GM19455 (cell line): ENCODE data around the gene VSNL1.

Source experiments
- ATAC-seq: cut with Tn5 transposase; IDR thresholded peaks from one replicate; pipeline ENCODE4 v1.9.1; 2021; ENCODE audit not compliant: unreplicated experiment

The VSNL1 gene

DNA sequence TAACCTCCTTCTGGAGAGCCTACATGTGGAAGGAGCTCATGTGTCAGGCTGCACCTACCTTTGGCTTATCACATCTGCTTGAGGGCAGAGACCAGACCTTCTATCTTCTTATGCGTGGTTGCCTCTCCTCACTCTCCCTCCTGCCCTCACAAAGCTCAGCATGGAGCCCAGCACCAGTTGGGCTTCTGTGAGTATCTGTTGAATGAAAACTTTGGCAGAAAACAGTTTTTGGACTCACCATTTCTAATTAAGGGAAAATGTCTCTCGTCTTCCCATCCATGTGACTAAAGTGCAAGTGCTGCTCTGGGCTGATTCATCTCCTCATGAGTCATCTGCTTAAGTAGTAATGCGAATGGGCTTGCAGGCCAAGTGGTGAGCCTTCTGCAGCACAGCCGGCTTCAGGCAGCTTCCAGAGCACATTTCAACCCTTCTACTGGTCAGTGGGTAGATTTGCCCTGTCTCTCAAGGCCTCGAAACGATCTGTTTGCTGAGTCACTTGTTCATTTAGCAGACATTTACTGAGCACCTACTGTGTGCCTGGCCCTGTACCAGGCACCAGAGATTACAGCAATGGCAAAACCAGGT lies 102.6 kb downstream of the VSNL1 start:
- ATAC-seq, result no peak

DNA sequence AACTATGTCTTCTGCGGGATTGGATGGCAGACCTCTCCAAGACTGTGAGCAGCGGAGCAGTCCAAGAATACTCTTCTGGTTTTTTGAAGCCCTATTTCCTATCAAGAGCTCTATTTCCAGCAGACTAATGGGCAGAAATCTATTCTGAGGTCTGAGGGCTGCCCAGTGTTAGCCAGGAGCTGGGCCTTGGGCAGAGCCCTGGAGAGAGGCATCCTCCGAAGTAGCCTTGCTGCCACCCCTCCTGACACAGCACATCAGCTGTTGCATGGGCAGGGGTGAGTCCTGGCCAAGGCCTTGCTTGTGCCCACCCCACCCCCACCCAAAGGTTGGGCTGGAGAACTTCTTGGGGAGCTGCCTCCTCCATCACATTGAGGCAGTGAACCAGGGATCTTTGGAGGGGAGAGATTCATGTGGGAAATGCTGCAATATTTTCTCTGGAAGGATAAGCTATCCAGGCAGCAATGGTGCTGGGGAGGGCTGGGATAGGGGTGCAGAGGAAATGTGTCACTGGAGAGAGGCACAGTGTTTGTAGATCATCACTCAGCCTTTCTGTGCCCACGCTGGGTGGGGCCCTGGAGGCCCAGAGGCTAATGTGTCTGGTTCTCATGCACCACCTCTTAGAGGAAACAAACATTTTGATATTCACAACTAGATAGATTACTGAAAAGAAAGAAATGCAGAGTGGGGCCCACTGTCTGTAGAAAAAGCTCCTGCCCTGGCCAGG lies 104.7 kb downstream of the VSNL1 start:
- no peak for ATAC-seq

DNA sequence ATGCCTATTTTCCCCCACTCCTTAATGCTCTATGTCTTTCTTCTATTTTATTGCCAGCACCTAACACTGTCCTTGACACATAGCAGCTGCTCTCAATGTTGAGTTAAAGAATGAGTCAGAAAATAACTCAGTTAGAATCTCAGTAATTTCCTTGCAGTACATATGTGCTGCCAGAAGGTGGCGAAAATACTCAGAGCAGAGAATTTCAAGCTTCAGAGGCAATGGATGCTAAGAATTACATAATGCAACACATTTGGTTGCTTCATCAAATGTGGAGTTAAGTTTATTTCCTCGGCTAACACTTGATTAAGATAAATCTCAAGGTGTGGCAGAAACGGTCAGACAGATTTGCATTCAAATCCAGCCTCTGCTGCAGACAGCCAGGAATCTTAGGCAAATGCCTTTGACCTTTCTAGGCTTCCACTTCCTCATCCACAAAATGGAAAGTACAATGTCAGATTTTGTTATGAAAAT lies 105.6 kb downstream of the VSNL1 start:
- ATAC-seq, result peak; percentile 90

DNA sequence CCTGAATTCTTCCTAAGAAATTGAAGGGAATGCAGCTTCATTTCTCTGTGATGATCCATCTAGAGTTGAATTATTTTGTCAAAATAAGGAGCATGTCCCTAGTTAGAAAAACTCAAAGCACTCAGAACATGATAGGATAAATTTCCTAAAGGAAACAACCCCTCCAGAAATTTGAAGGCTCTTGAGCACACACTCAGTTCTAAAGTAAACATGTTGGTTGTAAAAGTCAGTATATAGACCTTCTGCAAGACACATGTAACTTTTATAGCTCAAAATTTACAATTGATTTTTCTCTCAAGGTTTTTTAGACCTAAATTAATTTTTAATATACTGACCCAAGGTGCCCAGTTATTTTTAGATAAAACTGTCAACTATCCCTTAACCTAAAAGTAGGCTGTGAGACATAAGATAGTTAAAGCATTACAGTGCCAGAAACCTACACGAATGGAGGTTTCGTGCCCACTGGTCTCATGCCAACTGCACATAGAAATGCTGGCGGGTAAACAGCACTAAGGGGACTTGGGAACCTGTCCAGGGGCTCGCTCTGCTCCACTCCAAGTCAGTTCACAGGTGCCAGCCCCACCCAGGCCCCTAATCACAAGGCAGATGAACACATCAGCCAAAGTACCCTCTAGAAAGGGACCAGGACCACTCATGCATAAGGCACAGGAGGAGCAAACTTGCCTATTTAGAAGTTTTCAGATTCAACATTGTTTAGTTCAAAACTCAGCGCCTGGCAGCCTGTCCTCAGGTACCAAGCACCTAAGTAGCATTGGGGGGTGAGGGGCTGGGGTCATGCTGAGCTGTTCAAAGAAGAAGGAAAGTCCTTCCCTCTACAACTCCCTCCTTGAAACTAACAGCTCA lies 106.6 kb downstream of the VSNL1 start:
- ATAC-seq, result no peak

DNA sequence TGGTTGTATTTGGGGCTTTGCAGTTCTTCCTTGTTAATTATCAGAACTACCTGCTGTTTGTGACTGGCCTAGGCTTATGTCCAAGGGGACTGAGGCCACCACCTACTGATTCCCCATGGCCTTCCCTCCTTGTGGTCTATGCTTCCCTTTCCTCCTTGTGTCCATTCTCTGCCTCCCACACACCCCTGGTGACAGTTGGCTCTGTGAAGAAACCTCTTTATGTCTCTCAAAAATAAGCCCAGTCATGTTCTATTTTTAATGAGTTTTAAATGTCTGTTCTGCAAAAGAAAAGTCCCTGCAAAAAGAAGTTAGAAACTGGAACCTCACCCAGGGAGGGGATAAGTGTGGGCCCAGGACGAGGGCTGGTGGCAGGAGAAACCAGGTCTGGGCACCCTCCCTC lies 108.1 kb downstream of the VSNL1 start:
- ATAC-seq, result no peak

DNA sequence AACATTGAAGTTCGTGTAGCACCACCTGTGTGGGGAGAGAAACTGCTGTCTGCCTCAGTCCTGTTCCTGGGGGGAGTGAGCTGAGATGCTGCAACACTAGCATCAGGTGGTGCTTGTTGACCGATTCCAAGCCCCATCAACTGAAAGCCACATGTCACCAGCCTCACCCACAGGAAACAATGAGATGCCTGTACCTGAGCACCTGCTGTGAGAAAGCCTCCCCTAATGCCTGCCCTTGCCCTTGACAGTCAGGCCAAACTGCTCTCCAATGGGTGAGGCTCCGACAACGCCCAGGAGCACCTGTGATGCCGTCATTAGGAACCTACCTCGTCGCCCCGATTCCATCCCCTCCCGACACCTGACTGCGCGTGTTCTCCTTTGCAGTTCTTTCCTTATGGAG lies 108.5 kb downstream of the VSNL1 start:
- no peak for ATAC-seq

DNA sequence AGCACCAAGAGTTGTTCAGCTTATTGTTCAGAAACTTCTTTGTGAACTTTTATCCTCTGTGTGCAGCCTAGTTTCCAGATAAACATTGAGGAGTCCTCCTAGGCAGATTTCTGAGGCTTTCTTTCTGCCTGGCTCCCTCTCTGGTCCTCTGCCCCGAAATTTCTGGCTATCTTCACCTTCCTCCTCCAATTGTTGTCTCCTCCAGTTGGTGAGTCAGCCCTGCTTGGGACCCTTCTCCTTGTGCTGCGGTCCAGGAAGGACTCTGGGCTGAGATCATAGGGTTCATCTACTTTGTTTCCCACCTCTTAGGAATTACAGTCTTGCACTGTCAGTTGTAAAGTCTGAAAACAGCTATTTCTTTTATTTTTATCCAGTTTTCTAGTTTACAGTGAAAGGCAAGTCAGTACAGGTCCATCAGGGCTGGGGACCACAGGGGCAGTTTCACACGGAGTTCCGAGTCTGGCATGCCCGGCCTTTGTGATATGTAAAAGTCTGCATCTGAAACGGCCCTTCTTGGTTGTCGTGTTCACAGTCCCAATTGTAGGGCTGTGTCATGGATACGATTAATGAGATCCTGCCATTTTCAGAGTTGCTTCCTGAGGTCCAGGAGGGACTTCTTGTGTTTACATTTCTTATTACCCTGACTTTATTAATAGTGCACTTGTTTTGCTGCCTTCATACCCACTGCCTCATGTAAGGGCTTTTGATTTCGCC lies 112.3 kb downstream of the VSNL1 start:
- no peak for ATAC-seq

DNA sequence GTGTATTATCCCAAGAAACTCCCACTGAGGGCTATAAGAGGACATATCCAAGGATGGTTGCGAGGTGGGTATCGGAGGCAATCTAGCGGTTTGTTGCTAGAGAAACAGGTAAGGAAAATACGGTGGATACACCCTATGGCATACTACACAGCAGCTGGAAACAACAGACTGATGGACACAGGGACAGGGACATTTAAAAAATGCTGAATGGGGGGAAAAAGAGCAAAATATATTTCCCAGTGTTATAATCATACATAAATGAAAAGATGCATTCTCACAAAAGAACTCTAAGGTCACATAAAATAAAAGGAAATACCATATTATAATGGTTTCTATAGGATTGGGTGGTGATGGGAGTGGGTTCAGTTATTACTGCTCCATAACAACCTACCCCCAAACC lies 117.3 kb downstream of the VSNL1 start:
- ATAC-seq, result no peak

DNA sequence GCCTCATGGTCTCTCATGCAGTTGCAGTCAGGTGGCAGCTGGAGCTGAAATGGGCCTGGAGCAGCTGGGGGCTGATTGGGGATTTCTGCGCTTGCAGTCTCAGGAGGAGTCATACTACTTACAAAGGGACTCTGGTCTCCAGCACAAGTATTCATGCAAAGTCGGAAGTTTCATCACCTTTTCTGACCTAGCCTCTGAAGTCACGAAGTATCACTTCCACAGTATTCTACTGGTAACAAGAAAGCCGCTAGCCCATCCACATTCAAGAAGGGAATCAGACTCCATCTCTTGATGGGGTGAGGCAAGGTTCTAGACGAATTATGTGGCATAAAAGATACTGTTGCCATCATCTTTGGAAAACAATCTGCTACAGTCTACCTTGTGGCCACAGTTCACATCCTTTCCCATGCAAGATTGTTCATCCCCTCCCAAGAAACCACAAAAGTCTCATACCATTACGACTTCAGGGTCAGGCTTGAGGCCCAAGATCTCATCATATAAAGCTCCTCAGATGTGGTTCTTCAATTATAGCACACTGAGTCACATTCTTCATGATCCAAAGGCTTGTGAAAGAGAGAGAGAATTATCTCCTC lies 117.9 kb downstream of the VSNL1 start:
- no peak for ATAC-seq

DNA sequence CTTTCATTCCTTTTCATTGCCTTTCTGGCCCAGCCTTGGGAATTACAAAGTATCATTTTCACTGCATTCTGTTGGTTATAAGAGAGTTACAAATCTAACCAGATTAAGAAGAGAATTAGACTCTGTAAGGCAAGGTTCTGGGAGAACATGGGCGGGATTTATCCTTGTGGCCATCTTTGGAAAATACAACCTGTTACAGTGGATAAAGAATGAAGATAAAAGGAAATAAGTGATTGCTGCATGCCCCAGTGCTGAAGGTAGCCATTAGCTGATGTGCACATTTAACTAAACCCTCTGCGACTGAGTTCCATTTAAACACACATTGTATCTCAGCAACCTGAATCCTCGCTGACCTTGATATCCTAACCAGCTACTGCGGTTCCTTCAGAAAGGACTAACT lies 119.7 kb downstream of the VSNL1 start:
- ATAC-seq, result no peak

DNA sequence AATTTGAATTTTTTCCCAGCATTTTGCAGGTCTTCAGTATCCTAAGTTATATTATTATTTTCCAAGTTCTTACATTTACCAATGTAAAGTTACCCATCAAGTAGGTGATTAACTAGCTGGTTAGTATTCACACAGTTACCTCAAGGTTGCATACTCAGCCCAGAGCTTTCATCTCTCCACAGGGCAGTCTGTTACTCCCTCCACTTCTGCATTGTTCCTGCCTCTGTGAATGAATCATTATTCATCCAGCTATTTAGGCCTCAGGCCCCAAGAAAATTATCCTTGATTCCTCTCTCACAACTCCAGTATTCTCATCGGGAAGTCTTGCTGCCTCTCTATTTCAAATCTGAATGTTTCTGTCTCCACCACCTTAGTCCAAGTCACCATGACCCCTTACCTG lies 121.0 kb downstream of the VSNL1 start:
- no peak for ATAC-seq

DNA sequence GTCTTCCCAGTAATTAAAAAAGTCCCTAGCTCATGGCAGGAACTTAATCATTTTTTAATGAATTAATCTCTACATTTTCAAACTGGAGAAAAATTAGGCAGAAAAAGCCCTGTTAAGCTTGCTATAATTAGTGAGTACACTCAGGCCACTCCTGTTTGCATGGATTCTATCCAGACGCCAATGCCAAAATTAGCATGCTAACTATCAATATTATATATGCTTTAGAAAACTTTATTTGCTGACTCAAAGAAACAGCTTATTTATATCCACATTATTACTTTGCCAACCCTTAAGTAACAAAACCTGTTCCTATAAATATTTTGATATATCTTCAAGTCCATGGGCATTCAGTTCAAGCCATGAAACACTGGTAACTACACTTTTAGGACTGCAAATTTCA lies 122.2 kb downstream of the VSNL1 start:
- no peak for ATAC-seq

DNA sequence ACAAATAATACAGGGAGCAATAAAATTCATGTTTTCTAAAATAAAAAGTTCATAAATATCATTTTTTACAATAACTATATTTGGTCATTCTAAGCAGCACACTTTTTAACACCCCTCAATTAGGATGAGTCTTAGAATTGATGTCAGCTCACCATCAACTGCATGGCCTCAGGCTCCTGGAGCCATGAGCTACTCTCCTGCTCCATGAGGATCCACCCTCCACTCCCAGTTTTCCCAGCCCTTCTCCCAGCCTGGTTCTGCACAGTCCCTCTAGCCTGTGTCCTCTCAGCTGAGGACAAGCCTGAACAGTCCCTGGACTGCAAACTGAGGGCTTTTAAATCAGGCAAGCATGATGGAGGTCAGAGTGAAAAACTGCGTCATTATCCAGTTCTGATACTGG lies 124.0 kb downstream of the VSNL1 start:
- ATAC-seq, result no peak

DNA sequence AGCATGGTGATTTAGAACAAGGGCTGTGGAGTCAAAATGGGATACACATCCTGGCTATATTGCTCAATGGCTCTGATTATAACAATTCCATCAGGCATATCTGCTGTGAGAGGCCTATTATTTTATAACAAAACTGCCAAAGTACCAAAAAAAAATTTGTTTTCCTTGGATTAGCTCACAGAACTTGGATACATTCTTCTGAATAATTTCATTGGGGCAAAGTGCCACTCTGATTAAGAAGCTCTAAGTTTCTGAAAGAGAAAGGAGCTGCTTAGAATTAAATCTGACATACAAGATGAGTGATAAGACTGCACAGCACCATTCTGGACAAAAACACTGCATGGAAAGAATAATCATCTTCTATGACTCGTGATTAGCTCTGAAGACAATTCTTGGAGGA lies 127.4 kb downstream of the VSNL1 start:
- no peak for ATAC-seq

DNA sequence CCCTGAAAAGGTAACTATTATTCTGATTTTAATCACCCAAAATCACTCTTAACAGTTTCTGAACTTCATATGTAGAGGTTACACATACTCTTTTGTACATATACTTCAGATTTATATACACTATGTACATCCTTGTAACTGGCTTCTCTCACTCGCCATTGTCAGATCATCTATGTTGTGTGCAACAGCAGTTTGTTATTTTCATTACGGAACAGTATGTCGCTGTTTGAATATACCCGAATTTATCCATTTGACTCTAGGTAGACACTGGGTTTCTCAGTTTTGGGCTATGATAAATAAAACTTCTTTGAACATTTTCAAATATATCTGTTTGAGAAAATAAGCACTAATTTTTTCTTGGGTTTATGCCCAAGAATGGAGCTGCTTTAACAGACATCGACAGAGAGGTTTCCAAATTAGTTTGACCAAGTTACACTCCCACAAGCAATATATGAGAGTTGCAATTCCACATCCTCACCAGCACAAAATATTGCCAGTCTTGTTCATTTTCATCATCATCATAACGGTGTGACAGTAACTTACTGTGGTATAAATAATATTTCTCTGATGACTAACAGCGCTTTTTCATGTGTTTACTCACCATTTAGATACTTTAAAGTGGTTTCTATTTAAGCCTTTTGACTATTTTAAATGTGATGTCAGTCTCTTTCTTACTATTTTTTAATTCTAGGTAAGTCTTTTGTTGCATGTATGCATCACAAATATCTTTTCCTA lies 132.3 kb downstream of the VSNL1 start:
- ATAC-seq, result no peak

DNA sequence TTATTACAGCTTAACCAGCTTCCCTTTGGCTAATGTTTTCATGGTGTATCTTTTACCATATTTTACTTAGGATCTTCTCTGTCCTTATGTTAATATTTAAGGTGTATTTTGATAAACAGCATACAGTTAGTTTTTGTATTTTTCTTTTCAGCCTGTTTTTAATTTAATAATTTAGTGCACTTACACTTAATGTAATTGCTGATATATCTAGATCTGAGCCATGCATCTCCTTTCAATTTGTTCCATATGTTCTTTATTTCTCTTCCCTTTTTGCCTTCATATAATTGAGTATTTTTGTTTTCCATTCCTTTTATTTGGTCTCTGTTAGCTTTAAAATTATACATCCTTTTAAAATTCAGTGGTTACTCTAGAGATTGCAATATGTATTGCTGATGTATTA lies 134.3 kb downstream of the VSNL1 start:
- no peak for ATAC-seq

DNA sequence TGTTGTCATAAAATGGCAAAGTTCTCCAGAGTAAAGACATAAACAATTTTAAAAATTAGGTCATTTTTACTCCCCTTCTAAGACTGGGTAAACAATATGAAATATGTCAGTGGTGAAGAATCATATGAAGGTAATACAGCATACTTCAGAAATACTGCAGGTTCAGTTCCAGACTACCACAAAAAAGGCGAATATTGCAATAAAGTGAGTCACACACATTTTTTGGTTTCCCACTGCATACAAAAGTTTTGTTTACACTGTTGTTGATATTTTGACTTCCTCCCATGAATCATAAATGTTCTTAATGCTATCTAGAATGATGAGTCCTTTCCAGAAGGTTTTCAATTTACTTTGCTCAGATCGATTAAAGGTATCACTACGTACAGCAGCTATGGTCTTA lies 139.6 kb downstream of the VSNL1 start:
- ATAC-seq, result no peak

DNA sequence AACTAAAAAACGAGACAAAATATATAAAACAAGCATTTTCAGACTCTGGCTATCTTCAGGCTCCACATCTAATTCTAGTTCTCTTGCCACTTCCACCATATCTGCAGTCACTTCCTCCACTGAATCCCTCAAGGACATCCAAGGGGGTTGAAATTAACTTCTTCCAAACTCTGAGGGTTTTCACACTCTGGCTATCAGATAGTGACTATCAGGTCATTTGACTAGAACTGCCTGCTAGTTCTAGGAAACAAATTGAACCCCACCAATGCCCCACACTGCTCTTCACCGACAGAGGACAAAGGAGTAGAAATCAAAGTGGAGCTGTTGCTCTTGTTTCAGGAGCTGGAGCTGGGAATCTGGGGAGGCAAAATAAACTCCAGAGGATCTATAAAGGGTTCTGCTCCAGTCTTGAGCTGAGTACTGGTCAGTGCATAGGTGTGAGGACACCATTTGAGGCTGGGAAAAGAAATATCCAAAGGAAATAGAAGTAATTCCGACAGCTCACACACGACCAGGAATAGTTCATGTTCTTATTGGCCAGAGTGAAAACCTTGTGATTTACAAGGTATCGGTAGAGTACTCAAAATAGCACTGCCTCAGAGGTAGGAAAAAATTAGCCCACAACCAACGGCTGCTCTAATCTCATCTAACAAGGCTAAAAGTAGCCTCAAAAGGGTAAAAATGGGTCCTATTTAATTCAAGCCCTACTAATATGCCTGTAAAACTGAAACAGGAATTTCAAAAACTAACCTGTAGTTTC lies 141.8 kb downstream of the VSNL1 start:
- ATAC-seq, result no peak

DNA sequence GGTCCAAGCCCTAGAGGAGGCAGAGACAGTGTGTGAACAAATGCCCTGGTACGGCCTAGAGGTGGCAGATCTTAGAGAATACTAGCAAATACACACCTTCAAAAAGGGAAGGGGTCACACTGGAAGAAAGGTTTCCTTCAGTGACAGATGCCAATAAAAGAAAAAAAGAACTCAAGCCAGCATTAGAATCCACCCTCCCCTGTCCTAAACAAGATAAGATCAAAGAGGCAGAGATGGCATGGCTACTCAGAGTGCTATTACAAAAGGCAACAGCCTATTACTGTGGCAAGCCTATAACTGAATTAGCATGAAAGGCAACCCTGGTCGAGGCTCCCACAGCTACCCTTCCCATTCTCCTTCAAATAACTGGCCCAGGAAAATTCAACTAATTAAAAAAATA lies 143.5 kb downstream of the VSNL1 start:
- ATAC-seq, result no peak

DNA sequence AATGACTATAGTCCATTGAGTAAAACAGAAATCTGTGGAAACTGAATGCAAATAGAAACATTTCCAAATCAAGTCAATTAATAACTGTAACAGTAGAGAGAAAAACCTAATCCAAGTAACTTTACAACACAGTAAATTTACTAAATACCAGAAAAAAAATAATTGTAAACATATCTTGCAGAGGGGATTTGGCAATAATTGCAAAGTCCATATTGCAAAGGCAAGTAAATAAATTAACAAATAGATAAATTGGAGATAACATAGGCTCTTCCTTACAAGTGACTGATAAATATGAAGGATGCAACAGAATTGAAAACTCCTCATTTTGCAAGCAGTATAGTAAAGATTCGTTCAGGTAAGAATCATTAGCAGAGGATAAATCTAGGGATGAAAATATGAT lies 148.1 kb downstream of the VSNL1 start:
- no peak for ATAC-seq
